K562 (cell line): ENCODE data around the gene OBSCN. TPM values are rescaled to one million over a fixed set of nuclear protein-coding genes. Genes with fewer than 3 reads are reported as not detected.

ENCODE experiments used
- ATF1 ChIP-seq, 2 experiments: fragments of 450-650 bp in 1 of 2; IDR thresholded peaks; 2 replicates each; pipeline ENCODE4 v1.6.1; 2016; ENCODE audit warnings: missing compliant biosample characterization in 1 of 2, missing genetic modification characterization in 1 of 2
- EP400 ChIP-seq: fragments of 450-650 bp; IDR thresholded peaks from 2 replicates; pipeline ENCODE4 v1.6.1; 2017; ENCODE audit warnings: antibody characterized with exemption, mild to moderate bottlenecking, moderate library complexity
- GATA2 ChIP-seq: sonication (generic); formaldehyde crosslinking; IDR thresholded peaks from 2 replicates; pipeline ENCODE4 v1.4.0; 2020; ENCODE audit warnings: mild to moderate bottlenecking, missing genetic modification reagents
- HDAC3 ChIP-seq: fragments of 450-650 bp; IDR thresholded peaks from 2 replicates; pipeline ENCODE4 v1.6.1; 2018; ENCODE audit warnings: borderline replicate concordance, mild to moderate bottlenecking, moderate library complexity; ENCODE audit not compliant: partially characterized antibody
- LCOR ChIP-seq: sonication (generic); formaldehyde crosslinking; IDR thresholded peaks from 2 replicates; pipeline ENCODE4 v1.8.0; 2022; ENCODE audit warnings: mild to moderate bottlenecking, missing genetic modification reagents
- MAFF ChIP-seq: IDR thresholded peaks from 2 replicates; pipeline ENCODE4 v1.6.1; 2012; ENCODE audit warnings: low read length, improper control_type of control experiment
- MEIS2 ChIP-seq: fragments of 450-650 bp; IDR thresholded peaks from 2 replicates; pipeline ENCODE4 v1.6.1; 2014; ENCODE audit warnings: mild to moderate bottlenecking; ENCODE audit not compliant: partially characterized antibody
- POLR2G ChIP-seq: fragments of 200-400 bp; formaldehyde crosslinking; IDR thresholded peaks from 2 replicates; pipeline ENCODE4 v1.6.1; 2017; ENCODE audit warnings: low read depth, mild to moderate bottlenecking, antibody characterized with exemption, low read length, moderate library complexity
- POU5F1 ChIP-seq: fragments of 150-350 bp; IDR thresholded peaks from 2 replicates; pipeline ENCODE4 v1.6.1; 2014; ENCODE audit warnings: borderline replicate concordance, low read length, low read depth, mild to moderate bottlenecking; ENCODE audit not compliant: partially characterized antibody
- TBL1XR1 ChIP-seq, 2 experiments: IDR thresholded peaks; 2 replicates each; pipeline ENCODE4 v1.6.1; 2012; ENCODE audit warnings: improper control_type of control experiment in 2 of 2, low read length in 2 of 2, mild to moderate bottlenecking in 1 of 2
- ZBTB7A ChIP-seq: IDR thresholded peaks from 2 replicates; pipeline ENCODE4 v1.6.1; 2011; ENCODE audit warnings: low read depth, mild to moderate bottlenecking, low read length, moderate library complexity, borderline replicate concordance; ENCODE audit not compliant: control insufficient read depth
- ZC3H4 ChIP-seq: sonication (generic); formaldehyde crosslinking; IDR thresholded peaks from 2 replicates; pipeline ENCODE4 v1.9.0; 2021; ENCODE audit warnings: missing genetic modification reagents, borderline replicate concordance
- ZKSCAN8 ChIP-seq: fragments of 200-800 bp; sonication (Bioruptor generic); IDR thresholded peaks from 2 replicates; pipeline ENCODE4 v1.6.1; 2016; ENCODE audit warnings: missing genetic modification characterization, missing compliant biosample characterization
- ZNF76 ChIP-seq: fragments of 250-450 bp; sonication (Bioruptor Pico); IDR thresholded peaks from 2 replicates; pipeline ENCODE4 v1.4.0; 2020; ENCODE audit warnings: mild to moderate bottlenecking, moderate library complexity, borderline replicate concordance
- polyA plus RNA-seq, 8 experiments: library from polyadenylated mRNA; depleted of rRNA in 4 of 8; stranded (reverse) in 5 of 8; unstranded in 3 of 8; fragments of >200 nt; fragmentation: Nextera tagmentation in 2 of 8; fragmentation: Illumina TruSeq in 1 of 8; extraction: Ambion mirVana in 2 of 8; extraction: Trizol in 1 of 8; gene quantifications; 2 replicates each; pipeline versions ENCODE4 v1.2.1 to v1.2.3, GENCODE V29; 2011 to 2014; ENCODE audit warnings: inconsistent platforms in 1 of 8, missing spikeins in 1 of 8
- total RNA-seq, 7 experiments: library from RNA; depleted of rRNA in 6 of 7; stranded (reverse); fragments of >200 nt in 6 of 7; fragmentation: Illumina TruSeq in 2 of 7; extraction: Trizol in 2 of 7; gene quantifications; 2 replicates each; pipeline versions ENCODE4 v1.2.1 to v1.2.3, GENCODE V29; 2011 to 2021; ENCODE audit warnings: low replicate concordance in 1 of 7
- TF ChIP-seq, protein P1 (sequence below): fragments of 450-650 bp; IDR thresholded peaks from 2 replicates; pipeline ENCODE4 v1.6.1; 2016; ENCODE audit warnings: mild to moderate bottlenecking, moderate library complexity
- TF ChIP-seq, protein P2 (sequence below): fragments of 250-450 bp; sonication (Bioruptor Pico); IDR thresholded peaks from 2 replicates; pipeline ENCODE4 v1.6.1; 2021; ENCODE audit warnings: mild to moderate bottlenecking

Gene OBSCN
- total and polyA plus RNA-seq, 9 of the 15 experiments (the other 6 are each of a cell fraction or from before 2014, with no cell fraction given), result 0.18 to 19.7 (median 3.6) TPM

DNA sequence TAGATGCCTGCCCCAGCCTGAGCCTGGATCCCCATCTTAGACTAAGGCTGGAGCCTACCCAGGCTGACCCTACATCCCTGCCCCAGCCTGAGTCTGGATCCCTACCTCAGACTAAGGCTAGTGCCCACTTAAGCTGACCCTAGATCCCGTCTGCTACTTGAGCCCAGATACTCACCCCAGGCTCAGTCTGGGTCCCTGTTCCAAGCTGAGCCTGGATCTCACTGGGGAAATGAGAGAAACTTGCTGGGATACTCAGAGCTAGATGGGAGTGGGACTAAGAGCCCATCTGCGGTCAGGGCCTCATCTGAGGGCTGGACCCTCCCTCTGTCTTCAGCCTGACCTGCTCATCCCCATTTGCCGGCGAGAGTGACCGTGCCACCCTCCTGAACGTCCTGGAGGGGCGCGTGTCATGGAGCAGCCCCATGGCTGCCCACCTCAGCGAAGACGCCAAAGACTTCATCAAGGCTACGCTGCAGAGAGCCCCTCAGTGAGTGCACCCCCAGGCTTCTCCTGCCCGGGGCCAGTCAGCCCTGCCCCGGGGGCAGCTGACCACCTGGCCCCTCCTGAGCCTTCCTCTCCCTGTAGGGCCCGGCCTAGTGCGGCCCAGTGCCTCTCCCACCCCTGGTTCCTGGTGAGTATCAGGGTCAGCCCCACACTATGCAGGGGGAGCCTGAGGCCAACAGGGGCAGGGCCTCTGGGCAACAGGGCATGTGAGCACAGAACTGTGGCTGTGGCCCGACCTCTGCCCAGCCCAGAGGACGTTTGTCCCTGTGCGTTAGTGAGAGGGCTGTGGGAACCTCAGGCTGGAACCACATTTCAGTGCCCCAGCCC, 162.0 kb downstream of the OBSCN start (continued):
- TF ChIP-seq, protein P1, sequence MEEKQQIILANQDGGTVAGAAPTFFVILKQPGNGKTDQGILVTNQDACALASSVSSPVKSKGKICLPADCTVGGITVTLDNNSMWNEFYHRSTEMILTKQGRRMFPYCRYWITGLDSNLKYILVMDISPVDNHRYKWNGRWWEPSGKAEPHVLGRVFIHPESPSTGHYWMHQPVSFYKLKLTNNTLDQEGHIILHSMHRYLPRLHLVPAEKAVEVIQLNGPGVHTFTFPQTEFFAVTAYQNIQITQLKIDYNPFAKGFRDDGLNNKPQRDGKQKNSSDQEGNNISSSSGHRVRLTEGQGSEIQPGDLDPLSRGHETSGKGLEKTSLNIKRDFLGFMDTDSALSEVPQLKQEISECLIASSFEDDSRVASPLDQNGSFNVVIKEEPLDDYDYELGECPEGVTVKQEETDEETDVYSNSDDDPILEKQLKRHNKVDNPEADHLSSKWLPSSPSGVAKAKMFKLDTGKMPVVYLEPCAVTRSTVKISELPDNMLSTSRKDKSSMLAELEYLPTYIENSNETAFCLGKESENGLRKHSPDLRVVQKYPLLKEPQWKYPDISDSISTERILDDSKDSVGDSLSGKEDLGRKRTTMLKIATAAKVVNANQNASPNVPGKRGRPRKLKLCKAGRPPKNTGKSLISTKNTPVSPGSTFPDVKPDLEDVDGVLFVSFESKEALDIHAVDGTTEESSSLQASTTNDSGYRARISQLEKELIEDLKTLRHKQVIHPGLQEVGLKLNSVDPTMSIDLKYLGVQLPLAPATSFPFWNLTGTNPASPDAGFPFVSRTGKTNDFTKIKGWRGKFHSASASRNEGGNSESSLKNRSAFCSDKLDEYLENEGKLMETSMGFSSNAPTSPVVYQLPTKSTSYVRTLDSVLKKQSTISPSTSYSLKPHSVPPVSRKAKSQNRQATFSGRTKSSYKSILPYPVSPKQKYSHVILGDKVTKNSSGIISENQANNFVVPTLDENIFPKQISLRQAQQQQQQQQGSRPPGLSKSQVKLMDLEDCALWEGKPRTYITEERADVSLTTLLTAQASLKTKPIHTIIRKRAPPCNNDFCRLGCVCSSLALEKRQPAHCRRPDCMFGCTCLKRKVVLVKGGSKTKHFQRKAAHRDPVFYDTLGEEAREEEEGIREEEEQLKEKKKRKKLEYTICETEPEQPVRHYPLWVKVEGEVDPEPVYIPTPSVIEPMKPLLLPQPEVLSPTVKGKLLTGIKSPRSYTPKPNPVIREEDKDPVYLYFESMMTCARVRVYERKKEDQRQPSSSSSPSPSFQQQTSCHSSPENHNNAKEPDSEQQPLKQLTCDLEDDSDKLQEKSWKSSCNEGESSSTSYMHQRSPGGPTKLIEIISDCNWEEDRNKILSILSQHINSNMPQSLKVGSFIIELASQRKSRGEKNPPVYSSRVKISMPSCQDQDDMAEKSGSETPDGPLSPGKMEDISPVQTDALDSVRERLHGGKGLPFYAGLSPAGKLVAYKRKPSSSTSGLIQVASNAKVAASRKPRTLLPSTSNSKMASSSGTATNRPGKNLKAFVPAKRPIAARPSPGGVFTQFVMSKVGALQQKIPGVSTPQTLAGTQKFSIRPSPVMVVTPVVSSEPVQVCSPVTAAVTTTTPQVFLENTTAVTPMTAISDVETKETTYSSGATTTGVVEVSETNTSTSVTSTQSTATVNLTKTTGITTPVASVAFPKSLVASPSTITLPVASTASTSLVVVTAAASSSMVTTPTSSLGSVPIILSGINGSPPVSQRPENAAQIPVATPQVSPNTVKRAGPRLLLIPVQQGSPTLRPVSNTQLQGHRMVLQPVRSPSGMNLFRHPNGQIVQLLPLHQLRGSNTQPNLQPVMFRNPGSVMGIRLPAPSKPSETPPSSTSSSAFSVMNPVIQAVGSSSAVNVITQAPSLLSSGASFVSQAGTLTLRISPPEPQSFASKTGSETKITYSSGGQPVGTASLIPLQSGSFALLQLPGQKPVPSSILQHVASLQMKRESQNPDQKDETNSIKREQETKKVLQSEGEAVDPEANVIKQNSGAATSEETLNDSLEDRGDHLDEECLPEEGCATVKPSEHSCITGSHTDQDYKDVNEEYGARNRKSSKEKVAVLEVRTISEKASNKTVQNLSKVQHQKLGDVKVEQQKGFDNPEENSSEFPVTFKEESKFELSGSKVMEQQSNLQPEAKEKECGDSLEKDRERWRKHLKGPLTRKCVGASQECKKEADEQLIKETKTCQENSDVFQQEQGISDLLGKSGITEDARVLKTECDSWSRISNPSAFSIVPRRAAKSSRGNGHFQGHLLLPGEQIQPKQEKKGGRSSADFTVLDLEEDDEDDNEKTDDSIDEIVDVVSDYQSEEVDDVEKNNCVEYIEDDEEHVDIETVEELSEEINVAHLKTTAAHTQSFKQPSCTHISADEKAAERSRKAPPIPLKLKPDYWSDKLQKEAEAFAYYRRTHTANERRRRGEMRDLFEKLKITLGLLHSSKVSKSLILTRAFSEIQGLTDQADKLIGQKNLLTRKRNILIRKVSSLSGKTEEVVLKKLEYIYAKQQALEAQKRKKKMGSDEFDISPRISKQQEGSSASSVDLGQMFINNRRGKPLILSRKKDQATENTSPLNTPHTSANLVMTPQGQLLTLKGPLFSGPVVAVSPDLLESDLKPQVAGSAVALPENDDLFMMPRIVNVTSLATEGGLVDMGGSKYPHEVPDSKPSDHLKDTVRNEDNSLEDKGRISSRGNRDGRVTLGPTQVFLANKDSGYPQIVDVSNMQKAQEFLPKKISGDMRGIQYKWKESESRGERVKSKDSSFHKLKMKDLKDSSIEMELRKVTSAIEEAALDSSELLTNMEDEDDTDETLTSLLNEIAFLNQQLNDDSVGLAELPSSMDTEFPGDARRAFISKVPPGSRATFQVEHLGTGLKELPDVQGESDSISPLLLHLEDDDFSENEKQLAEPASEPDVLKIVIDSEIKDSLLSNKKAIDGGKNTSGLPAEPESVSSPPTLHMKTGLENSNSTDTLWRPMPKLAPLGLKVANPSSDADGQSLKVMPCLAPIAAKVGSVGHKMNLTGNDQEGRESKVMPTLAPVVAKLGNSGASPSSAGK, result no peak
- TF ChIP-seq ATF1 (CRISPR knock-in tag; IDR thresholded peaks at IDR 0.05) (no peak), ATF1 (tag; IDR thresholded peaks at IDR 0.05) (no peak), POLR2G (no peak), POU5F1 (no peak), HDAC3 (no peak), GATA2 (CRISPR knock-in tag) (no peak), LCOR (CRISPR knock-in tag) (no peak), MAFF (no peak), TBL1XR1 (IDR thresholded peaks at IDR 0.05; ENCODE audit: low read length in 2 of 2) (no peak), ZKSCAN8 (CRISPR knock-in tag) (peak; percentile 77), MEIS2 (no peak), ZNF76 (CRISPR knock-in tag) (0 out of 2 replicates have a peak, but pooled peaks have one; percentile 2), EP400 (no peak), ZC3H4 (CRISPR knock-in tag) (no peak), ZBTB7A (peak; percentile 9; the same call in 1 of the 2 replicates)
- TF ChIP-seq, protein P2, sequence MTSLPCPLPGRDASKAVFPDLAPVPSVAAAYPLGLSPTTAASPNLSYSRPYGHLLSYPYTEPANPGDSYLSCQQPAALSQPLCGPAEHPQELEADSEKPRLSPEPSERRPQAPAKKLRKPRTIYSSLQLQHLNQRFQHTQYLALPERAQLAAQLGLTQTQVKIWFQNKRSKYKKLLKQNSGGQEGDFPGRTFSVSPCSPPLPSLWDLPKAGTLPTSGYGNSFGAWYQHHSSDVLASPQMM (CRISPR knock-in tag), result no peak
